ENCODE data around the gene RALGAPA2. TPM values are rescaled to one million over a fixed set of nuclear protein-coding genes. Genes with fewer than 3 reads are reported as not detected.
A peak's percentile ranks its signal among the peaks of the same experiment; 100 is the strongest.

Gene RALGAPA2
- total RNA-seq, 2 donors from 2014 or later = 38.5 to 39.2 TPM

DNA sequence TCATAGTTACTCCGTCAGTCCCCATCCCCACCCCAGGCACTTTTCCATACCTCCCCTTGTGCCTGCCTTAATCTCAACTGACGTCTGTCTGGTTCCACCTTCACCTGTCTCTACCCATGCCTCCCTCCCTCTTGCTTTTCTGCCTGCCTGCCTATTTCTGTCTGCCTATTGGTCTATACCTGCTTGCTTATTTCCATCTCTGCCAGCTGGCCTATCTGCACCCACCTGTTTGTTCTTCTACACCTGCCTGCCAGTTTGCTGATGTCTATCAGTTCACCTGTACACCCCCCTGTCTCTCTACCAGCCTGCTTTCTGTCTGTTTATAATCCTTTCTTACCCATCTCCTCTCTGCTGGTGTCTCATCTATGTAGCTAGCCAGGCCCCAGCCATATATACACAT lies 87.5 kb downstream of the RALGAPA2 start:
- Mint-ChIP-seq H3K4me3 (no peak overlapping the region), H3K9me3 (no peaks in the 10 kb centered on the region), H3K27me3 (no peaks in the 10 kb centered on the region), H3K4me1 (ENCODE audit: low read depth in 2 of 2) (peaks cover 0 to 4% of the 10 kb centered on the region in 2 donors), H3K36me3 (peaks cover 19% of the 10 kb centered on the region), H3K27ac (no peak overlapping the region)
- ATAC-seq = no peak
- no peak for DNase-seq (ENCODE audit: low spot score)

GRCh38 chr20:20621195-20621594 lies 91.2 kb downstream of the RALGAPA2 start:
- no peak for DNase-seq (ENCODE audit: low spot score)
- no peak overlapping the region for H3K27ac Mint-ChIP-seq
- H3K36me3 Mint-ChIP-seq = peaks cover 4% of the 10 kb centered on the region
- H3K27me3 Mint-ChIP-seq = no peaks in the 10 kb centered on the region
- H3K9me3 Mint-ChIP-seq = no peaks in the 10 kb centered on the region
- no peak for ATAC-seq
- H3K4me3 Mint-ChIP-seq = no peak overlapping the region
- peaks cover 0 to 4% of the 10 kb centered on the region in 2 donors for H3K4me1 Mint-ChIP-seq (ENCODE audit: low read depth in 2 of 2)

GRCh38 chr20:20614391-20614790 lies 98.1 kb downstream of the RALGAPA2 start:
- H3K9me3 Mint-ChIP-seq = no peaks in the 10 kb centered on the region
- no peak overlapping the region for H3K4me3 Mint-ChIP-seq
- peaks cover 1 to 2% of the 10 kb centered on the region in 2 donors for H3K4me1 Mint-ChIP-seq (ENCODE audit: low read depth in 2 of 2)
- peaks cover 13% of the 10 kb centered on the region for H3K36me3 Mint-ChIP-seq
- no peak overlapping the region for H3K27ac Mint-ChIP-seq
- DNase-seq (ENCODE audit: low spot score) = no peak
- H3K27me3 Mint-ChIP-seq = no peaks in the 10 kb centered on the region
- no peak for ATAC-seq

DNA sequence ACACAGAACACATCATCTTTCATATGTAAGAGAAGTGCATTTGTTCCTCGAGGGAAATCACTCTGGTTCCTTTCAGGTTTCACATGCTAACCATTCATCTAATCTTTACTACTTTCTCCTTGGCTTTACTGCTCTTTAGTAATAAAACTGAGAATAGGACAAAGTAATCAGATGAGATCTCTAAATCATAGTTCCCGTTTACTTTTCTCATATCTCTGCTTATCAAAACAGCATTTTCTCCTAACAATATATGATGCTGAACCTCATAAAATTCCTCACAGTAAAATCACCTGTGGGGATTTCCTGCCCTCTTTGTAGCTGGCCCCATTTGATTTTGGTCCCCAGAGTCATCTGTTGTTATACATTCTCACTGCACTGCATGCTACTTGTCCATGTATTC lies 100.2 kb downstream of the RALGAPA2 start:
- H3K36me3 Mint-ChIP-seq = peaks cover 13% of the 10 kb centered on the region
- H3K4me3 Mint-ChIP-seq = no peak overlapping the region
- H3K27me3 Mint-ChIP-seq = no peaks in the 10 kb centered on the region
- H3K27ac Mint-ChIP-seq = no peak overlapping the region
- ATAC-seq (no peak), DNase-seq (ENCODE audit: low spot score) (no peak)
- peaks cover 5 to 9% of the 10 kb centered on the region in 2 donors for H3K4me1 Mint-ChIP-seq (ENCODE audit: low read depth in 2 of 2)
- no peaks in the 10 kb centered on the region for H3K9me3 Mint-ChIP-seq

DNA sequence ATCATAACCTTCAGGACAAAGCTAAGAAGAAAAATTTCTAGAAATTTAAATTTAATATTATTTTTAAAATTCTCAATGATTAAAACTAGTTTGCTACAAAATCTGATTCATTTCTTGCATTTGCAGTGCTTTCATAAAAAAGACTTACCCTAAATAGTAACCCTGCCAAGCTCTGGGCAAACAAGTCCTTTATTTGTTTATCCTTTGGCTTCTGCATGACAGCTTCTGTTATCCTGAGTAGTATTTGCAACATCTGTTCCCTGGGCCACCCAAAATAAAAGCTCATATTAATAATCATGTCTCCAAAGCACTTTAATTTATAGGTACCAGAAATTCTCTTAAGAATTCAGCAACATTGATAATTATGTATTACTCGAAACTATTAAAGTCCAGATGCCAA lies 101.3 kb downstream of the RALGAPA2 start:
- no peak overlapping the region for H3K27ac Mint-ChIP-seq
- H3K9me3 Mint-ChIP-seq = no peaks in the 10 kb centered on the region
- ATAC-seq (no peak), DNase-seq (ENCODE audit: low spot score) (no peak)
- no peak overlapping the region for H3K4me3 Mint-ChIP-seq
- no peaks in the 10 kb centered on the region for H3K27me3 Mint-ChIP-seq
- H3K4me1 Mint-ChIP-seq (ENCODE audit: low read depth in 2 of 2) = peaks cover 8 to 16% of the 10 kb centered on the region in 2 donors
- H3K36me3 Mint-ChIP-seq = peaks cover 13% of the 10 kb centered on the region

DNA sequence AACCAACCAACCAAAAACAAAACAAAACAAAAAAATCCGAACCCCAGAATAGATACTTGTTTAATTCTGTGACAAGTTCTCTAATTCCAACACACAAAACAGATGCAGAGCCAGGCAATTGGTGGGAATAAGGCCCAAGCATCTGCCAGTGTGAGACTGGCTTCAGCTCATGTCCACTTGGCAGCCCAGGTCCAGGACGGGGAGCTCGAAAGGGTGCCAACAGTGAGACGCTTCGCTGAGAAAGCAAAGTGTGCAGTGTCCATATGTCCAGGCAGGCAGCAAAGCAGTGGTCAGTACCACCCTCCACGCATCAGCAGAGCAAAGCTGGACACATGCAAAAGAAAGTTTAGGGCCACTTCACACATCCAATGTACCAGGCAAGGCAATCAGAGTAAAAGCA lies 102.9 kb downstream of the RALGAPA2 start:
- Mint-ChIP-seq H3K27ac (peak overlapping the region in 1 of 2 donors; percentile 16), H3K4me3 (no peak overlapping the region), H3K4me1 (ENCODE audit: low read depth in 2 of 2) (peaks cover 20 to 26% of the 10 kb centered on the region in 2 donors), H3K27me3 (no peaks in the 10 kb centered on the region), H3K9me3 (no peaks in the 10 kb centered on the region), H3K36me3 (peaks cover 8% of the 10 kb centered on the region)
- no peak for ATAC-seq
- no peak for DNase-seq (ENCODE audit: low spot score)

DNA sequence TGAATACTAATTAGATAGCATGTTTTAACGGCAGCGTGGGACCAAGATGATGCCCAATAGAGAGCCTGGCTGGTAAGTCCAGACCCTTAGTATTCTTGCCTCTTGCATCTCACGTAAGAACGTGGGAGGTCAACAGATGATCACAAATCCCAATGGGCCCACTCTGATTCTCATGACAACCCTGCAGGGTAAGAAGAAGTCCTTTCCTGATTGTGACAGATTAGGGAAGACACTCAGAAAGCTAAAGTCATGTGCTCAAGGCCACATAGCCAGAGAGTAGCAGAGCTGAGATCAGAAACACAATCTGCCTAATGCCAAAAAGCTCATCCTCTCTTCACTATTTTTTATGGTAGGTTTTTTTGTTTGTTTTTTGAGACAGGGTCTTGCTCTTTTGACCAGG lies 103.8 kb downstream of the RALGAPA2 start:
- H3K36me3 Mint-ChIP-seq = peaks cover 7% of the 10 kb centered on the region
- peaks cover 28 to 31% of the 10 kb centered on the region in 2 donors for H3K4me1 Mint-ChIP-seq (ENCODE audit: low read depth in 2 of 2)
- DNase-seq (ENCODE audit: low spot score) (no peak), ATAC-seq (no peak)
- H3K27me3 Mint-ChIP-seq = no peaks in the 10 kb centered on the region
- no peak overlapping the region for H3K27ac Mint-ChIP-seq
- H3K9me3 Mint-ChIP-seq = no peaks in the 10 kb centered on the region
- H3K4me3 Mint-ChIP-seq = no peak overlapping the region

- Mint-ChIP-seq H3K4me1 (ENCODE audit: low read depth in 2 of 2) (peaks cover 34 to 36% of the 10 kb centered on the region in 2 donors), H3K36me3 (peaks cover 7% of the 10 kb centered on the region), H3K27ac (no peak overlapping the region), H3K9me3 (no peaks in the 10 kb centered on the region), H3K4me3 (no peak overlapping the region), H3K27me3 (no peaks in the 10 kb centered on the region)
- ATAC-seq (no peak), DNase-seq (ENCODE audit: low spot score) (no peak)
Measured at GRCh38 chr20:20608041-20608440, 104.4 kb downstream of the RALGAPA2 start.

DNA sequence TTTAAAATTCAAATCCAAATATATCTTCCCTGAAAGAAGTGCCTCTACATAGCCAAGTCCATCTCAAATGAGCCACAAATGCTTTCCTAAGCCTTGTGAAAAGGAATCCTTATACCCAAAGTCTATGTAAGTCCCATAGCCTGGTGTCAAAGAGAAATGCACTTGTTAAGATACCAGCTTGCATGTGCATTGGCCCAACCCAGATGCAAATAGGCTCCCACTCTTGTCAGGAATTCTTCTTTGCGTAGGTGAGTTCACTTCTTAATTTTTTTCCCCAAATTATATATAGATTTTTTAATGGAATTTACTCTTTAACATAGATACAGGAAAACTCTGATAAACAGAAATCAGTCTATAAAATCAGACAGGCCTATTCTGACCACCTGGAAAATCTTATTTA lies 105.6 kb downstream of the RALGAPA2 start:
- no peak overlapping the region for H3K27ac Mint-ChIP-seq
- peaks cover 7% of the 10 kb centered on the region for H3K36me3 Mint-ChIP-seq
- H3K4me1 Mint-ChIP-seq (ENCODE audit: low read depth in 2 of 2) = peaks cover 38 to 42% of the 10 kb centered on the region in 2 donors

GRCh38 chr20:20606050-20606449 lies 106.4 kb downstream of the RALGAPA2 start:
- Mint-ChIP-seq H3K36me3 (peaks cover 7% of the 10 kb centered on the region), H3K4me3 (no peak overlapping the region), H3K9me3 (no peaks in the 10 kb centered on the region), H3K27me3 (no peaks in the 10 kb centered on the region), H3K27ac (no peak overlapping the region), H3K4me1 (ENCODE audit: low read depth in 2 of 2) (peaks cover 38 to 42% of the 10 kb centered on the region in 2 donors)
- ATAC-seq = no peak
- no peak for DNase-seq (ENCODE audit: low spot score)

More for the DNA sequence above, 105.6 kb downstream of the RALGAPA2 start:
- no peaks in the 10 kb centered on the region for H3K27me3 Mint-ChIP-seq
- no peaks in the 10 kb centered on the region for H3K9me3 Mint-ChIP-seq
- ATAC-seq (no peak), DNase-seq (ENCODE audit: low spot score) (no peak)
- no peak overlapping the region for H3K4me3 Mint-ChIP-seq

DNA sequence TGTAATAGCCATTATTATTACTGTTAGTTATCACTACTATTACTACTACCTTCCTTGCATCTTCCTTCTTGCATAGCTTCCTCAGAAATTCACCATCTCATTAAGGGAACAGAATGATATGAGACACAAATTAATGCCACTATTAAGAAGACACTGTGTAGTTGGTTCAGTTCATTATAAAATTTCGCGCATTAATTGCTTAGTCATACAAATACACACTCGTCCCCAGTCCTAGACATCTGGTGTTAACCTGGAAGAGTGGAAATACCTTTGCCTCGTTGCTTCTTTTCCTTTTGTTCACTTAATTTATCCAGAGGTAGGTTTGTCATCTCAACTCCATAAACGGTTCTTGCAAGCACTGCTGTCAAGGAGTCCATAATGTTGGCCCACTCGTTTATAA lies 107.5 kb downstream of the RALGAPA2 start:
- no peak for ATAC-seq
- Mint-ChIP-seq H3K27me3 (no peaks in the 10 kb centered on the region), H3K4me1 (ENCODE audit: low read depth in 2 of 2) (peaks cover 38 to 42% of the 10 kb centered on the region in 2 donors), H3K36me3 (no peaks in the 10 kb centered on the region), H3K9me3 (no peaks in the 10 kb centered on the region), H3K27ac (no peak overlapping the region), H3K4me3 (no peak overlapping the region)
- no peak for DNase-seq (ENCODE audit: low spot score)

- DNase-seq (ENCODE audit: low spot score) = no peak
- H3K36me3 Mint-ChIP-seq = no peaks in the 10 kb centered on the region
Measured at GRCh38 chr20:20604357-20604756, 108.1 kb downstream of the RALGAPA2 start.

GRCh38 chr20:20603339-20603990 lies 109.0 kb downstream of the RALGAPA2 start:
- no peaks in the 10 kb centered on the region for H3K27me3 Mint-ChIP-seq
- H3K36me3 Mint-ChIP-seq = peaks cover 2% of the 10 kb centered on the region
- ATAC-seq (peak; percentile 81 to 90), DNase-seq (ENCODE audit: low spot score) (peak; percentile 63)
- H3K4me3 Mint-ChIP-seq = peak overlapping the region; percentile 55
- peak overlapping the region; percentile 32 to 45 for H3K27ac Mint-ChIP-seq
- H3K4me1 Mint-ChIP-seq (ENCODE audit: low read depth in 2 of 2) = peaks cover 33 to 36% of the 10 kb centered on the region in 2 donors
- H3K9me3 Mint-ChIP-seq = no peaks in the 10 kb centered on the region

More at GRCh38 chr20:20604357-20604756, 108.1 kb downstream of the RALGAPA2 start:
- ATAC-seq = no peak
- Mint-ChIP-seq H3K27ac (peak overlapping the region in 1 of 2 donors; percentile 45), H3K27me3 (no peaks in the 10 kb centered on the region), H3K4me1 (ENCODE audit: low read depth in 2 of 2) (peaks cover 36 to 40% of the 10 kb centered on the region in 2 donors), H3K9me3 (no peaks in the 10 kb centered on the region), H3K4me3 (peak overlapping the region; percentile 55)

DNA sequence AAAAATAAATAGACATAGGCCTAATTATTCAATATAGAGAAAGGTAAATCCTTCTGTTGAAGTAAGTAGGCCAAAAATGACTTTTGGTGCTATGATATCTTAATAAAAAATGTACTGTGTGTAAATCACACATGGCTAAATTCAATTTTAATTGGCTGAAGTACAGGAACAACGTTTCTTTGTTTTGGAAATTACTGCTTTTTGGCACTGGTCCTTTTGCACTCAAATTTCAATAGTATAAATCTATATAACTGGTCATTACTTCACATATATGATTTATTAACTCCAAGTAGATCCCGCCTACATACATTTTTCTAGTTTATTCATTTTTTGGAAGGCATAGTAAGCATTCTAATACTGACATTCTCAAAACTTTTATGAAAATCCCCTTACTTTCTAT lies 114.5 kb downstream of the RALGAPA2 start:
- Mint-ChIP-seq H3K36me3 (peaks cover 5% of the 10 kb centered on the region), H3K4me3 (no peak overlapping the region), H3K4me1 (ENCODE audit: low read depth in 2 of 2) (peaks cover 3 to 7% of the 10 kb centered on the region in 2 donors), H3K9me3 (no peaks in the 10 kb centered on the region), H3K27me3 (no peaks in the 10 kb centered on the region), H3K27ac (no peak overlapping the region)
- ATAC-seq (no peak), DNase-seq (ENCODE audit: low spot score) (no peak)

GRCh38 chr20:20594171-20594530 lies 118.3 kb downstream of the RALGAPA2 start:
- Mint-ChIP-seq H3K27me3 (no peaks in the 10 kb centered on the region), H3K9me3 (no peaks in the 10 kb centered on the region), H3K4me1 (ENCODE audit: low read depth in 2 of 2) (peaks cover 0 to 2% of the 10 kb centered on the region in 2 donors), H3K27ac (no peak overlapping the region), H3K4me3 (no peak overlapping the region), H3K36me3 (peaks cover 12% of the 10 kb centered on the region)
- DNase-seq (ENCODE audit: low spot score) = no peak
- no peak for ATAC-seq

Measured in natural killer cell treated with Interleukin-12 subunit alpha and Interleukin-12 subunit beta and Interleukin-15 and Interleukin-18, amount 100 ng/mL, for 72 hours (primary cell).